ENCODE results near the gene SUFU. TPM values are rescaled to one million over a fixed set of nuclear protein-coding genes. Genes with fewer than 3 reads are reported as not detected.
"Not testable (repeated sequence)": the region's sequence is repeated elsewhere in the genome, so short reads cannot be mapped to it uniquely, and the experiment has no call there.

Gene SUFU
- total RNA-seq (10 to 100 TPM; 11.4 to 21.9 (median 15.1) TPM), polyA plus RNA-seq (1 to 10 TPM; 2.0 to 6.3 (median 2.8) TPM)
- long read RNA-seq, donor 1: 0 reads
- long read RNA-seq, donor 2, full-length matches to known transcripts: 2 of 2 reads
- long read RNA-seq, donor 2, partial matches to known transcripts: 0 of 2 reads
- long read RNA-seq, donor 2, other reads (novel, unspliced or antisense): 0 of 2 reads

- Histone ChIP-seq H3K4me3 (peak within 1 kb of the TSS; percentile 76 to 98 (median 92)), H3K9me3 (no peaks in the 10 kb centered on the region), H3K36me3 (peaks cover 0 to 24% (median 0%) of the 10 kb centered on the region in 6 donors), H3K27ac (peak within 1 kb of the TSS; percentile 74 to 97 (median 93)), H3K4me1 (peaks cover 30 to 87% (median 61%) of the 10 kb centered on the region in 6 donors), H3K27me3 (replicated peaks in 1 of 7) (no peaks in the 10 kb centered on the region)
- WGBS, 5 donors: 0 to 2% (median 1%) methylated on average over 22 to 44 of the region's 44 CpGs
- intact Hi-C loops (cut with DNase I; ENCODE audit: low total_unique reads): loop anchor here (5.0 kb wide), 1 partner anchor 79 kb away; no protein-coding TSS in a partner anchor
- TF ChIP-seq POLR2AphosphoS5 (IDR thresholded peaks at IDR 0.05) (peak; percentile 91 to 92 (median 92)), POLR2A (IDR thresholded peaks at IDR 0.05) (peak in 1 of 3 donors; percentile 47)
- TF ChIP-seq, protein P1, sequence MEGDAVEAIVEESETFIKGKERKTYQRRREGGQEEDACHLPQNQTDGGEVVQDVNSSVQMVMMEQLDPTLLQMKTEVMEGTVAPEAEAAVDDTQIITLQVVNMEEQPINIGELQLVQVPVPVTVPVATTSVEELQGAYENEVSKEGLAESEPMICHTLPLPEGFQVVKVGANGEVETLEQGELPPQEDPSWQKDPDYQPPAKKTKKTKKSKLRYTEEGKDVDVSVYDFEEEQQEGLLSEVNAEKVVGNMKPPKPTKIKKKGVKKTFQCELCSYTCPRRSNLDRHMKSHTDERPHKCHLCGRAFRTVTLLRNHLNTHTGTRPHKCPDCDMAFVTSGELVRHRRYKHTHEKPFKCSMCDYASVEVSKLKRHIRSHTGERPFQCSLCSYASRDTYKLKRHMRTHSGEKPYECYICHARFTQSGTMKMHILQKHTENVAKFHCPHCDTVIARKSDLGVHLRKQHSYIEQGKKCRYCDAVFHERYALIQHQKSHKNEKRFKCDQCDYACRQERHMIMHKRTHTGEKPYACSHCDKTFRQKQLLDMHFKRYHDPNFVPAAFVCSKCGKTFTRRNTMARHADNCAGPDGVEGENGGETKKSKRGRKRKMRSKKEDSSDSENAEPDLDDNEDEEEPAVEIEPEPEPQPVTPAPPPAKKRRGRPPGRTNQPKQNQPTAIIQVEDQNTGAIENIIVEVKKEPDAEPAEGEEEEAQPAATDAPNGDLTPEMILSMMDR (IDR thresholded peaks at IDR 0.05 in 8 of 11, conservative IDR thresholded peaks at IDR 0.05 in 3 of 11): peak; percentile 85 to 97 (median 94)
- DNase-seq: peak; percentile 99
Observed at GRCh38 chr10:102503264-102504178, at the start of gene SUFU. Gene SUFU, plus strand, starts transcription at chr10:102503972. Its CDS starts 181 bp downstream, at chr10:102504153.

DNA sequence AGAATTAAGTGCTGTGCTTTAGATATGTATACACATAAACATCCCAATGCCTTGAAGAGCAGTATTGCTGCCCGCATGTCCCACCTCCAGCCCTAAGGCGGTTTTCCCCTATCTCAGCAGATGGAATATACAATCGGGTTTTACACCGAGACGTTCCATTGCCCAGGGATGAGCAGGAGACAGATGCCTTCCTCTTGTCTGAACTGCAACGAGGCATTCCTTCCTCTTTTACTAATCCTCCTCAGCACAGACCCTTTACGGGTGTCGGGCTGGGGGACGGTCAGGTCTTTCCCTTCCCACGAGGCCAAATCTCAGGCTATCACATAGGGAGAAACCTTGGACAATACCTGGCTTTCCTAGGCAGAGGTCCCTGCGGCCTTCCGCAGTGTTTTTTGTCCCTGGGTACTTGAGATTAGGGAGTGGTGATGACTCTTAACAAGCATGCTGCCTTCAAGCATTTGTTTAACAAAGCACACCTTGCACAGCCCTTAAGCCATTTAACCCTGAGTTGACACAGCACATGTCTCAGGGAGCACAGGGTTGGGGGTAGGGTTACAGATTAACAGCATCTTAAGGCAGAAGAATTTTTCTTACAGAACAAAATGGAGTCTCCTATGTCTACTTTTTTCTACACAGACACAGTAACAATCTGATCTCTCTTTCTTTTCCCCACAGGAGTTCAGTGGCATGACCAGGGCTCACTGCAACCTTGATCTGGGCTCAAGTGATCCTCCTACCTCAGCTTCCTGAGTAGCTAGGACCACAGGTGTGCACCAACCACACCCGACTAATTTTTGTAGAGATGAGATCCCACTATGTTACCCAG lies 48.9 kb upstream of the SUFU start:
- H3K9me3 ChIP-seq; H3K4me3 ChIP-seq; H3K27me3 ChIP-seq (replicated peaks in 1 of 7); intact Hi-C loops (cut with DNase I; ENCODE audit: low total_unique reads); DNase-seq: not testable (repeated sequence)
- Histone ChIP-seq H3K27ac (peak overlapping the region in 4 of 8 donors; percentile 7 to 93 (median 64)), H3K4me1 (peaks cover 8 to 66% (median 29%) of the 10 kb centered on the region in 6 donors), H3K36me3 (peaks cover 0 to 37% (median 8%) of the 10 kb centered on the region in 6 donors)
- 55 to 82% (median 71%) methylated on average over 13 of the region's 13 CpGs for whole genome bisulfite sequencing, 5 donors

GRCh38 chr10:102455893-102456471 lies 47.8 kb upstream of the SUFU start:
- no peaks in the 10 kb centered on the region for H3K9me3 ChIP-seq
- peaks cover 8 to 68% (median 34%) of the 10 kb centered on the region in 6 donors for H3K4me1 ChIP-seq
- intact Hi-C loops (cut with DNase I; ENCODE audit: low total_unique reads): no loop called here
- H3K4me3 ChIP-seq: no peak overlapping the region
- H3K36me3 ChIP-seq: peaks cover 0 to 37% (median 8%) of the 10 kb centered on the region in 6 donors
- WGBS, 5 donors: 64 to 89% (median 84%) methylated on average over 7 of the region's 7 CpGs
- peak overlapping the region in 3 of 8 donors; percentile 37 to 93 (median 57) for H3K27ac ChIP-seq
- H3K27me3 ChIP-seq (replicated peaks in 1 of 7): no peaks in the 10 kb centered on the region
- peak in 1 of 3 donors; percentile 21 for TF ChIP-seq POLR2AphosphoS5 (IDR thresholded peaks at IDR 0.05)
- TF ChIP-seq, protein P1 (IDR thresholded peaks at IDR 0.05 in 8 of 11, conservative IDR thresholded peaks at IDR 0.05 in 3 of 11): no peak
- no peak for DNase-seq

DNA sequence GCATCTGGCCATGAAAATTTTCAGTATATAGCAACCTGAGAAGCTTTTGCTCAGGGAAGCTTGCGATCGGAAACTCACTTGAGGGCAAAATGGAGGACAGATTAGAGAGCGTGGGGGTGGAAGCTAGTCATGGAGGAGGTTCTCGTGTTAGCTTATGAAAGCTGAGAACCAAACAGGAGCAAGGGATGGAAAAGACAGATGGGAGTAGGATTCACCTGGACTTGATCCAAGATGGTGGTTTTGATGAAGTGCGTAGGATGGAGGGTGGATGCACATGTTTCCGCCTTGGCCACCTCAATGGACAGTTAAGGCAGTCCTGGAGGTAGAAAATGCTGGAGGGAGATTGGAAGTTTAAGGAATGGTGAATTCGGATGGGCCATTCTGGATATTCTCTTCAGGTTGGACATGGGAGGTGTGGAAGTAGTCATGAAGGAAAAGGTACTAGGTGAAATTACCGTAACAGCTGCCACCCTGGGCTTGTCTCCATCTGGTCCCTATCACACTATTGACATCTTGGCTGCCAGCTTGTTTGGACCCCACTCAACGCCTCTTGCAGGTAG lies 46.1 kb upstream of the SUFU start:
- intact Hi-C loops (cut with DNase I; ENCODE audit: low total_unique reads): no loop called here
- no peaks in the 10 kb centered on the region for H3K27me3 ChIP-seq (replicated peaks in 1 of 7)
- WGBS, 5 donors: 79 to 94% (median 86%) methylated on average over 9 of the region's 9 CpGs

More for the DNA sequence above, 46.1 kb upstream of the SUFU start:
- DNase-seq: no peak
- no peak overlapping the region for H3K27ac ChIP-seq
- TF ChIP-seq POLR2AphosphoS5 (IDR thresholded peaks at IDR 0.05) (peak in 1 of 3 donors; percentile 22), POLR2A (IDR thresholded peaks at IDR 0.05) (no peak)
- TF ChIP-seq, protein P1 (IDR thresholded peaks at IDR 0.05 in 8 of 11, conservative IDR thresholded peaks at IDR 0.05 in 3 of 11): no peak
- peaks cover 0 to 30% (median 8%) of the 10 kb centered on the region in 6 donors for H3K36me3 ChIP-seq
- peaks cover 8 to 68% (median 35%) of the 10 kb centered on the region in 6 donors for H3K4me1 ChIP-seq
- H3K9me3 ChIP-seq: no peaks in the 10 kb centered on the region
- H3K4me3 ChIP-seq: no peak overlapping the region

Measured in spleen (tissue), 13 donors.